HCT116 (cell line): ENCODE data around the gene CELF4. TPM values are rescaled to one million over a fixed set of nuclear protein-coding genes. Genes with fewer than 3 reads are reported as not detected.

Experiments used
- ATAC-seq: fragments of 200-7000 bp; cut with Tn5 transposase; 2 replicates; pipeline ENCODE4 v1.9.1; 2020; ENCODE audit warnings: mild to moderate bottlenecking, moderate library complexity
- BruUV-seq: library from RNA; stranded (reverse); fragments of 400-500 nt; replicated peaks from 2 replicates; lab custom pipeline; 2021; lab: Mats Ljungman, UMichigan
- CTCF ChIA-PET: fragments of 300-600 bp; sonication (Branson Sonifier 250); formaldehyde crosslinking; loops from one replicate; lab custom pipeline; 2021; ENCODE audit warnings: antibody characterized with exemption; lab: Charles Lee
- POLR2A ChIA-PET: fragments of 300-600, 350-600 bp; sonication (Branson Sonifier 250); formaldehyde crosslinking; loops from one replicate; lab custom pipeline; 2021; ENCODE audit warnings: antibody characterized with exemption; lab: Charles Lee
- RAD21 ChIA-PET, 2 experiments: fragments of 300-600 bp; sonication (Branson Sonifier 250); formaldehyde crosslinking; loops; one replicate each; lab custom pipeline; 2023; ENCODE audit warnings: low total read pairs in 2 of 2; ENCODE audit not compliant: uncharacterized antibody in 2 of 2, unreplicated experiment in 2 of 2, low non-redundant PET in 1 of 2; lab: Charles Lee
- DNase-seq: peaks from one replicate; pipeline ENCODE4 v3.0.0-alpha.2; 2010; ENCODE audit warnings: low read depth, low spot score
- H2AFZ ChIP-seq: fragments of 200-600 bp; shearing (Covaris generic), sonication (generic); 2 replicates; pipeline ENCODE4 v1.6.1; 2017; ENCODE audit warnings: low read depth, mixed run types, mixed read lengths, antibody characterized with exemption, low read length; ENCODE audit not compliant: poor library complexity, severe bottlenecking
- H3K27ac ChIP-seq: 2 replicates; pipeline ENCODE4 v1.5.1; 2012; ENCODE audit warnings: low read depth, low read length
- H3K27me3 ChIP-seq: fragments of 200-600 bp; sonication (generic); 2 replicates; pipeline ENCODE4 v1.6.1; 2016; ENCODE audit warnings: mixed run types, low read length, mixed read lengths; ENCODE audit not compliant: insufficient read depth
- H3K36me3 ChIP-seq, 2 experiments: fragments of 200-500 bp in 1 of 2; fragments of 200-600 bp in 1 of 2; sonication (Bioruptor generic) in 1 of 2; sonication (generic) in 1 of 2; 2 replicates each; pipeline versions ENCODE4 v1.5.1 to v1.6.1; 2014 to 2016; ENCODE audit warnings: low read length in 2 of 2, inconsistent platforms in 1 of 2, mixed read lengths in 1 of 2, mixed run types in 1 of 2; ENCODE audit not compliant: insufficient read depth in 2 of 2, control insufficient read depth in 1 of 2
- H3K4me1 ChIP-seq, 2 experiments: fragments of 200-600 bp in 1 of 2; sonication (generic) in 1 of 2; 2 replicates each; pipeline versions ENCODE4 v1.5.1 to v1.6.1; 2012 to 2017; ENCODE audit warnings: low read length in 2 of 2, inconsistent platforms in 1 of 2, mild to moderate bottlenecking in 1 of 2, mixed read lengths in 1 of 2, mixed run types in 1 of 2, moderate library complexity in 1 of 2; ENCODE audit not compliant: insufficient read depth in 2 of 2, control insufficient read depth in 1 of 2
- H3K4me2 ChIP-seq: fragments of 200-600 bp; sonication (generic); 2 replicates; pipeline ENCODE4 v1.6.1; 2017; ENCODE audit warnings: mixed run types, low read length, mixed read lengths
- H3K4me3 ChIP-seq, 2 experiments: fragments of 200-600 bp in 1 of 2; sonication (generic) in 1 of 2; replicated peaks in 1 of 2; 2 replicates each; pipeline ENCODE4 v1.5.1; 2011 to 2016; ENCODE audit warnings: low read length in 2 of 2, control low read depth in 1 of 2, low read depth in 1 of 2, mild to moderate bottlenecking in 1 of 2, mixed read lengths in 1 of 2, mixed run types in 1 of 2
- H3K79me2 ChIP-seq: fragments of 200-600 bp; sonication (generic); 2 replicates; pipeline ENCODE4 v1.6.1; 2017; ENCODE audit warnings: mild to moderate bottlenecking, mixed run types, low read length, moderate library complexity, mixed read lengths; ENCODE audit not compliant: insufficient read depth
- H3K9ac ChIP-seq: fragments of 200-600 bp; sonication (generic); 2 replicates; pipeline ENCODE4 v1.6.1; 2016; ENCODE audit warnings: low read length, mixed read lengths
- H3K9me2 ChIP-seq: fragments of 200-600 bp; sonication (generic), shearing (Covaris generic); 2 replicates; pipeline ENCODE4 v1.6.1; 2017; ENCODE audit warnings: mixed run types, mild to moderate bottlenecking, moderate library complexity; ENCODE audit not compliant: insufficient read depth
- H3K9me3 ChIP-seq, 2 experiments: fragments of 200-500 bp in 1 of 2; fragments of 200-600 bp in 1 of 2; sonication (Bioruptor generic) in 1 of 2; sonication (generic) in 1 of 2; 2 replicates each; pipeline ENCODE4 v1.6.1; 2014 to 2017; ENCODE audit warnings: low read length in 2 of 2, mixed read lengths in 2 of 2, inconsistent platforms in 1 of 2, low read depth in 1 of 2, mild to moderate bottlenecking in 1 of 2, mixed run types in 1 of 2, moderate library complexity in 1 of 2; ENCODE audit not compliant: control insufficient read depth in 1 of 2, insufficient read depth in 1 of 2
- H4K20me1 ChIP-seq: fragments of 200-600 bp; sonication (generic), shearing (Covaris generic); 2 replicates; pipeline ENCODE4 v1.6.1; 2017; ENCODE audit warnings: mixed run types, mild to moderate bottlenecking, moderate library complexity; ENCODE audit not compliant: insufficient read depth
- CBX3 ChIP-seq: IDR thresholded peaks from 2 replicates; pipeline ENCODE4 v1.6.1; 2012; ENCODE audit warnings: low read depth
- EGR1 ChIP-seq: IDR thresholded peaks from 2 replicates; pipeline ENCODE4 v1.6.1; 2012; ENCODE audit warnings: low read depth
- EZH2phosphoT487 ChIP-seq: fragments of 200-600 bp; IDR thresholded peaks from 2 replicates; pipeline ENCODE4 v1.6.1; 2018; ENCODE audit warnings: antibody characterized with exemption, borderline replicate concordance
- SIN3A ChIP-seq: IDR thresholded peaks from 2 replicates; pipeline ENCODE4 v1.6.1; 2012; ENCODE audit warnings: low read depth
- SRF ChIP-seq: IDR thresholded peaks from 2 replicates; pipeline ENCODE4 v1.6.1; 2012; ENCODE audit warnings: low read depth
- TCF7L2 ChIP-seq: IDR thresholded peaks from 2 replicates; pipeline ENCODE4 v1.7.0; 2011; ENCODE audit warnings: borderline replicate concordance, inconsistent platforms; ENCODE audit not compliant: insufficient read depth, insufficient read length; ENCODE audit errors: extremely low read depth
- YY1 ChIP-seq: IDR thresholded peaks from 2 replicates; pipeline ENCODE4 v1.6.1; 2011; ENCODE audit warnings: low read length, low read depth, moderate library complexity, mild to moderate bottlenecking; ENCODE audit not compliant: insufficient replicate concordance; ENCODE audit errors: extremely low read depth
- intact Hi-C: fragments of 100-400 bp; cut with micrococcal nuclease; formaldehyde crosslinking; loops from 2 replicates; pipeline ENCODE4 v1.10.0; 2022
- total RNA-seq: library from RNA; stranded (reverse); gene quantifications from one replicate; pipeline ENCODE4 v1.2.1, GENCODE V29; 2021; ENCODE audit not compliant: unreplicated experiment
- TF ChIP-seq, protein P1 (sequence below): IDR thresholded peaks from 2 replicates; pipeline ENCODE4 v1.6.1; 2012
- TF ChIP-seq, protein P2 (sequence below): IDR thresholded peaks from 2 replicates; pipeline ENCODE4 v1.6.1; 2011; ENCODE audit warnings: mild to moderate bottlenecking, low read length, moderate library complexity; ENCODE audit not compliant: insufficient replicate concordance; ENCODE audit errors: extremely low read depth

The CELF4 gene
- total RNA-seq, 1 experiment from 2014 or later: not detected

- TF ChIP-seq TCF7L2 (no peak), SIN3A (no peak), CBX3 (no peak)
- TF ChIP-seq, all 23 proteins: peak for 0
These were observed 70.2 kb downstream of the CELF4 start (continued) for GRCh38 chr18:37495354-37495753.

DNA sequence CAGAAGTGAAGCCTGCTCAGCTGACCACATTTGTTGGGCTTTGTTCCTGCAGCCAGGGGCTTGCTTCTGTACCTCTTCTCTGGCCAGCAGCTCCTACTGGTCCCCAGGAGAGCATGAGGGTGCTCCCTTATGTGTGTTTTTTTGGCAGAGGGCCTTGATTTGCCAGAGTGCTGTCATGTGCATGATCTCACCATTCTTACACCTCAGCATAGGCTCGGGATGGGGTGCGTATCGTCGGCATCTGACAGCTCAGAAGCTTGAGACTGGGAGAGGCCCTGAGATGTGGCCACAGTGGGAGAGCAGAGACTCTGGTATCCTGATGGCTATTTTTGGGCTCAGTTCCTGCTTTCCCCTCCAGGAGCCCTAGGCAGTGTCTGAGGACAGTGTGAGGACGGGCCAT lies 71.2 kb downstream of the CELF4 start:
- DNase-seq (no peak), ATAC-seq (no peak)
- Histone ChIP-seq H3K27me3 (peaks cover 42% of the 10 kb centered on the region), H3K9ac (no peak overlapping the region), H3K27ac (no peak overlapping the region), H3K79me2 (no peaks in the 10 kb centered on the region), H3K4me3 (no peak overlapping the region), H4K20me1 (no peaks in the 10 kb centered on the region), H3K4me2 (no peak overlapping the region), H2AFZ (no peak overlapping the region), H3K9me2 (no peaks in the 10 kb centered on the region), H3K4me1 (no peaks in the 10 kb centered on the region), H3K36me3 (no peaks in the 10 kb centered on the region), H3K9me3 (no peaks in the 10 kb centered on the region)
- TF ChIP-seq SRF (no peak), TCF7L2 (no peak), YY1 (no peak), EZH2phosphoT487 (no peak), EGR1 (no peak)
- TF ChIP-seq, protein P1, sequence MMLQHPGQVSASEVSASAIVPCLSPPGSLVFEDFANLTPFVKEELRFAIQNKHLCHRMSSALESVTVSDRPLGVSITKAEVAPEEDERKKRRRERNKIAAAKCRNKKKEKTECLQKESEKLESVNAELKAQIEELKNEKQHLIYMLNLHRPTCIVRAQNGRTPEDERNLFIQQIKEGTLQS: no peak
- TF ChIP-seq, protein P2, sequence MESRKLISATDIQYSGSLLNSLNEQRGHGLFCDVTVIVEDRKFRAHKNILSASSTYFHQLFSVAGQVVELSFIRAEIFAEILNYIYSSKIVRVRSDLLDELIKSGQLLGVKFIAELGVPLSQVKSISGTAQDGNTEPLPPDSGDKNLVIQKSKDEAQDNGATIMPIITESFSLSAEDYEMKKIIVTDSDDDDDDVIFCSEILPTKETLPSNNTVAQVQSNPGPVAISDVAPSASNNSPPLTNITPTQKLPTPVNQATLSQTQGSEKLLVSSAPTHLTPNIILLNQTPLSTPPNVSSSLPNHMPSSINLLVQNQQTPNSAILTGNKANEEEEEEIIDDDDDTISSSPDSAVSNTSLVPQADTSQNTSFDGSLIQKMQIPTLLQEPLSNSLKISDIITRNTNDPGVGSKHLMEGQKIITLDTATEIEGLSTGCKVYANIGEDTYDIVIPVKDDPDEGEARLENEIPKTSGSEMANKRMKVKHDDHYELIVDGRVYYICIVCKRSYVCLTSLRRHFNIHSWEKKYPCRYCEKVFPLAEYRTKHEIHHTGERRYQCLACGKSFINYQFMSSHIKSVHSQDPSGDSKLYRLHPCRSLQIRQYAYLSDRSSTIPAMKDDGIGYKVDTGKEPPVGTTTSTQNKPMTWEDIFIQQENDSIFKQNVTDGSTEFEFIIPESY: no peak
- intact Hi-C loops: no loop called here
- ChIA-PET POLR2A (no interaction called here), CTCF (no interaction called here), RAD21 (no interaction called here)
- no TSS peak for BruUV-seq
